ENCODE measurements around the gene C14orf180.

Gene C14orf180

GRCh38 chr14:104545942-104546501, 33.5 kb upstream of the C14orf180 start:
- no peak overlapping the region for H3K9ac ChIP-seq (ENCODE audit: low read length)
- H3K27me3 ChIP-seq (ENCODE audit: control insufficient read depth, insufficient read depth, low read length), result peaks cover 5% of the 10 kb centered on the region
- H3K4me3 ChIP-seq (ENCODE audit: low read length), result no peak overlapping the region

GRCh38 chr14:104546591-104547309, 32.8 kb upstream of the C14orf180 start:
- Histone ChIP-seq H3K4me3 (ENCODE audit: low read length) (no peak overlapping the region), H3K36me3 (ENCODE audit: control insufficient read depth, insufficient read depth, low read length) (no peaks in the 10 kb centered on the region), H3K9ac (ENCODE audit: low read length) (no peak overlapping the region), H3K27ac (ENCODE audit: low read depth, low read length) (no peak overlapping the region), H3K4me1 (ENCODE audit: control insufficient read depth, insufficient read depth, low read length) (no peaks in the 10 kb centered on the region), H3K27me3 (ENCODE audit: control insufficient read depth, insufficient read depth, low read length) (peaks cover 5% of the 10 kb centered on the region)

More at GRCh38 chr14:104545942-104546501, 33.5 kb upstream of the C14orf180 start:
- Histone ChIP-seq H3K4me1 (ENCODE audit: control insufficient read depth, insufficient read depth, low read length) (no peaks in the 10 kb centered on the region), H3K27ac (ENCODE audit: low read depth, low read length) (no peak overlapping the region), H3K36me3 (ENCODE audit: control insufficient read depth, insufficient read depth, low read length) (no peaks in the 10 kb centered on the region)

GRCh38 chr14:104547310-104547997, 32.1 kb upstream of the C14orf180 start:
- H3K27ac ChIP-seq (ENCODE audit: low read depth, low read length), result no peak overlapping the region
- H3K4me3 ChIP-seq (ENCODE audit: low read length), result no peak overlapping the region
- no peak overlapping the region for H3K9ac ChIP-seq (ENCODE audit: low read length)
- no peaks in the 10 kb centered on the region for H3K36me3 ChIP-seq (ENCODE audit: control insufficient read depth, insufficient read depth, low read length)
- H3K27me3 ChIP-seq (ENCODE audit: control insufficient read depth, insufficient read depth, low read length), result peaks cover 5% of the 10 kb centered on the region
- H3K4me1 ChIP-seq (ENCODE audit: control insufficient read depth, insufficient read depth, low read length), result no peaks in the 10 kb centered on the region

GRCh38 chr14:104547998-104548700, 31.4 kb upstream of the C14orf180 start:
- no peak overlapping the region for H3K27ac ChIP-seq (ENCODE audit: low read depth, low read length)
- H3K27me3 ChIP-seq (ENCODE audit: control insufficient read depth, insufficient read depth, low read length), result peaks cover 10% of the 10 kb centered on the region
- H3K4me1 ChIP-seq (ENCODE audit: control insufficient read depth, insufficient read depth, low read length), result no peaks in the 10 kb centered on the region
- no peaks in the 10 kb centered on the region for H3K36me3 ChIP-seq (ENCODE audit: control insufficient read depth, insufficient read depth, low read length)
- H3K9ac ChIP-seq (ENCODE audit: low read length), result no peak overlapping the region
- H3K4me3 ChIP-seq (ENCODE audit: low read length), result no peak overlapping the region

GRCh38 chr14:104548802-104549535, 30.6 kb upstream of the C14orf180 start:
- Histone ChIP-seq H3K27ac (ENCODE audit: low read depth, low read length) (no peak overlapping the region), H3K9ac (ENCODE audit: low read length) (no peak overlapping the region), H3K27me3 (ENCODE audit: control insufficient read depth, insufficient read depth, low read length) (peaks cover 7% of the 10 kb centered on the region), H3K36me3 (ENCODE audit: control insufficient read depth, insufficient read depth, low read length) (no peaks in the 10 kb centered on the region), H3K4me3 (ENCODE audit: low read length) (no peak overlapping the region), H3K4me1 (ENCODE audit: control insufficient read depth, insufficient read depth, low read length) (no peaks in the 10 kb centered on the region)

- no peaks in the 10 kb centered on the region for H3K36me3 ChIP-seq (ENCODE audit: control insufficient read depth, insufficient read depth, low read length)
- no peak overlapping the region for H3K4me3 ChIP-seq (ENCODE audit: low read length)
- H3K27ac ChIP-seq (ENCODE audit: low read depth, low read length), result no peak overlapping the region
- no peaks in the 10 kb centered on the region for H3K4me1 ChIP-seq (ENCODE audit: control insufficient read depth, insufficient read depth, low read length)
- no peak overlapping the region for H3K9ac ChIP-seq (ENCODE audit: low read length)
- peaks cover 6% of the 10 kb centered on the region for H3K27me3 ChIP-seq (ENCODE audit: control insufficient read depth, insufficient read depth, low read length)
Measured at GRCh38 chr14:104549536-104550339, 29.8 kb upstream of the C14orf180 start.

- H3K4me3 ChIP-seq (ENCODE audit: low read length), result no peak overlapping the region
- no peak overlapping the region for H3K27ac ChIP-seq (ENCODE audit: low read depth, low read length)
- peaks cover 6% of the 10 kb centered on the region for H3K27me3 ChIP-seq (ENCODE audit: control insufficient read depth, insufficient read depth, low read length)
- H3K4me1 ChIP-seq (ENCODE audit: control insufficient read depth, insufficient read depth, low read length), result no peaks in the 10 kb centered on the region
- H3K36me3 ChIP-seq (ENCODE audit: control insufficient read depth, insufficient read depth, low read length), result no peaks in the 10 kb centered on the region
- no peak overlapping the region for H3K9ac ChIP-seq (ENCODE audit: low read length)
Measured at GRCh38 chr14:104550340-104550860, 29.2 kb upstream of the C14orf180 start.

GRCh38 chr14:104550861-104551728, 28.5 kb upstream of the C14orf180 start:
- Histone ChIP-seq H3K27me3 (ENCODE audit: control insufficient read depth, insufficient read depth, low read length) (peaks cover 6% of the 10 kb centered on the region), H3K4me1 (ENCODE audit: control insufficient read depth, insufficient read depth, low read length) (no peaks in the 10 kb centered on the region), H3K36me3 (ENCODE audit: control insufficient read depth, insufficient read depth, low read length) (no peaks in the 10 kb centered on the region), H3K9ac (ENCODE audit: low read length) (no peak overlapping the region), H3K27ac (ENCODE audit: low read depth, low read length) (no peak overlapping the region), H3K4me3 (ENCODE audit: low read length) (no peak overlapping the region)

GRCh38 chr14:104551851-104552737, 27.5 kb upstream of the C14orf180 start:
- Histone ChIP-seq H3K4me1 (ENCODE audit: control insufficient read depth, insufficient read depth, low read length) (no peaks in the 10 kb centered on the region), H3K27ac (ENCODE audit: low read depth, low read length) (no peak overlapping the region), H3K27me3 (ENCODE audit: control insufficient read depth, insufficient read depth, low read length) (peaks cover 6% of the 10 kb centered on the region), H3K9ac (ENCODE audit: low read length) (no peak overlapping the region), H3K4me3 (ENCODE audit: low read length) (no peak overlapping the region), H3K36me3 (ENCODE audit: control insufficient read depth, insufficient read depth, low read length) (no peaks in the 10 kb centered on the region)

- peaks cover 8% of the 10 kb centered on the region for H3K27me3 ChIP-seq (ENCODE audit: control insufficient read depth, insufficient read depth, low read length)
- no peak overlapping the region for H3K9ac ChIP-seq (ENCODE audit: low read length)
Measured at GRCh38 chr14:104552738-104553125, 26.8 kb upstream of the C14orf180 start.

More at GRCh38 chr14:104552738-104553125, 26.8 kb upstream of the C14orf180 start:
- H3K4me1 ChIP-seq (ENCODE audit: control insufficient read depth, insufficient read depth, low read length), result no peaks in the 10 kb centered on the region
- H3K27ac ChIP-seq (ENCODE audit: low read depth, low read length), result no peak overlapping the region
- H3K36me3 ChIP-seq (ENCODE audit: control insufficient read depth, insufficient read depth, low read length), result no peaks in the 10 kb centered on the region
- H3K4me3 ChIP-seq (ENCODE audit: low read length), result no peak overlapping the region
